RPMI8226 (cell line): ENCODE results near the gene HSP90AA1.
A peak's percentile ranks its signal among the peaks of the same experiment; 100 is the strongest.
"Not testable (repeated sequence)": the region's sequence is repeated elsewhere in the genome, so short reads cannot be mapped to it uniquely, and the experiment has no call there.

ENCODE experiments used
- DNase-seq: peaks from one replicate; pipeline ENCODE4 v3.0.0-alpha.2; 2015

HSP90AA1 gene

DNA sequence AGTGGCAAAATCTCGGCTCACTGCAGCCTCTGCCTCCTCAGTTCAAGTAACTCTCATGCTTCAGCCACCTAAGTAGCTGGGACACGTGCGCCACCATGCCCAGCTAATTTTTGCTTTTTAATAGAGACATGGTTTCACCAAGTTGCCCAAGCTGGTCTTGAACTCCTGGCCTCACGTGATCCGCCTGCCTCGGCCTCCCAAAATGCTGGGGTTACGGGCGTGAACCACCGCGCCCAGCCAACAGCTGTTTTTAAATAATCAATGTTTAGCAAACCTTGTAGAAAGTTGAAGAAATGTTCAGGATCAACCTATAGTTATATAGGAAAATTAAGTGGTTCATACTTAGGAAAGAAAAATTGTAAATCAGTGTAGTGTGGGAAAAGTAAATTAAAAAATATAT, 6.0 kb upstream of the HSP90AA1 start:
- no peak for DNase-seq

DNA sequence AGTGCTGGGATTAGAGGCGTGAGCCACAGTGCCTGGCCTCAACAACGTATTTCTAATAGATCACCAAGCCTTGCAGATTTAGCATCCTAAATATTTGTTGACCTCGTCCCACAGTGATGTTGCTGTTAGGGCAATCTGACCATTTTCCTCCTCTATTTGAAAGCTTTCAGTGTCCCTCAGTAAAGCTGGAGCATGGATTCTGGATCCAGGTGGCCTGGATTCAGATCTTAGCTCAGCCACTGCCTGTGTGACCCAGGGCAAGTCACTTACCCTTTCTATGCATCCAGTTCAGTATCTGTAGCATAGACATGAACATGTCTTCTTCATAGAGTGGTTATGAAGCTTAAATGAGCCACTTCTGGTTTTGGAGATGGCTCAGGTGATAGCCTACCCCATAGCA, 3.9 kb upstream of the HSP90AA1 start:
- DNase-seq, result no peak

DNA sequence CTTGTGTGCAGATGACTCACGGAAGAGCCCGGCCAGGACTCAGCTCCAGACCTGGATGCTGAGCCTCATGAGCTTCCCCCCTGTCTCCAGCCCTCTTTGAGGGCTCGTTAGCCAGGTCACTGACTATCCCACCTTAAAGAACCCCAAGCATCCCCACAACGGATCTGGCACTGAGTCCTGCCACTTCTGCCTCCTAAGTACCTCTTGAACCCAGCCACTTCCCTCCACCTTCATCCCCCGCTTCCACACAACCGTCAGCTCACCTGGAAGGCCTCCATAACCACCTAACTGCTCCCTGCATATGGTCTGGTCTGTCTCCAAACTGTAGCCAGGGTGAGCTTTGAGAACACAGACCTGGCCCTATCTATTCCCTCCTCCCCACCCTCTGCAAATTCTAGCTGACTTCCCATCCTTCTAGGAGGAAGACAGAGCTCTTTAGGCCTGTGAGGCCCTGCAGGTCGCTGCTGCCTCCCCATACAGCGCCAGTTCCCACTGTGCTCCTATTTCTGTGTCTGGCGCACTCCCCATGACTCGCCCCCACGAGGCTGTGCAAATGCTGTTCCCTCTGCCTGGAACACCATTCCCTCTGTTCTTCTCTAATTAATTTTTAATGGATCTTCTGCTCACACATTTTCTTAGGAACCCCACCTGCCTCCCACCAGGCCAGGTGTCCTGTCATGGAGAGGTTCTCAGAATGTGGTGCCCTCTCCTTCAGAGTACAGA, 2.9 kb upstream of the HSP90AA1 start:
- DNase-seq, result no peak

DNA sequence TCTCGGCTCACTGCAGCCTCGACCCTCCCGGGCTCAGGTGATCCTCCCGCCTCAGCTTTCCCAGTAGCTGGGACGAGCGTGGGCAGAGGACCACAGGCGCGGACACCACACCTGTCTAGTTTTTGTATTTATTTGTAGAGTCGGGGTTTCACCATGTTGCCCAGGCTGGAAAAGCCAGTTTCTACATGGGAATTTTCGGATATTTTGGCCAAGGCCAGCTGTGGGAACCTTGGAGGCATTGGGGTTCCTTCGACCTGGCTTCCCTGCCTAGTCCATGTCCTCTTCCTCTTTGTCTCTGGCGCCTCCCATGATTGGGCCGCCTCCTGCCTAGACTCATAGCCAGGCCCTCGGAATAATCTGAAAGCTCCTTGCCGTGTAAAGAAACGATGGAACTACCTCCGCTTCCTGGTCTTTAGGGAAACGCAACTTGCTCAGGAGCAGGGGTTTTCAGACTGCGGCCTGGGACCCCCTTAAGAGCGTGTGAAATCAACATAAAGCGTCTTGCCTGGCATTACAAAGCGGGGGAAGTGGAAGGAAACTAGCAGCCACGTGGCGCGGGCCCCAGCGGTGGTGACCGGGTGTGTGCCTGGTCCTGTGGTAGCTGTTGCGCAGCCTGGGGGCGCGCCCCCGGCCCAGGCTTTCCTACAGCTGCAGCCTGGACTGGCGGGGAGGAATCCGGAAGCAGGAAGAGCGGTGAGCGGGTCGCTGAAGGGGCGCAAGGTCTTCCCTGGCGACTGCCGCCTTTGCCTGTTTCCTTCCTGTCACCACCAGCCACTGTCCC, 1.4 kb upstream of the HSP90AA1 start:
- DNase-seq, result no peak

DNA sequence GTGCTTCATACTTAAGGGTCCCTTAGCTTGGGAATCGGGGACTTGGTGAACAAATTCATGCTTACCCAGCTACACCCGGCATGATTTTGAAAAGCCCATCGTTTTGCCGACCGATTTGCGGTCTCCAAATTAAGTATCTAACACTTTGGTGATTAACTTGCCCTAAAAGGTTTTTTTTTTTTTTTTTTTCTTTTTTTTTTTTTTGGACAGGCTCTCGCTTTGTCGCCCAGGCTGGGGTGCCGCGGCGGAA, 843 bp upstream of the HSP90AA1 start:
- DNase-seq, result no peak

DNA sequence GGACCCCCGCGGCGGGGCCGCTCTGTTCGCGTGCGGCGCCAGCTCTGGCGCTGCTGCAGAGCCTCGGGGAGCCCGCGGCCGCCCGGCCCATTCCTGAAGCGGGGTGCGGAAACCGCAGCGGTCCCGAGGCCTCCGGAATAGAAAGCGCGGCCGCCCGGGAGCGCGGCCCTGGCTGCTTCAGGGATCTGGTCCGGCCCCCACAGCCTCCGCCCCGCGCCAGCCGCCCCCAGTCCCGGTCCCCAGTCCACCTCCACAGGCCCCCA, 204 bp downstream of the HSP90AA1 start:
- no peak for DNase-seq

DNA sequence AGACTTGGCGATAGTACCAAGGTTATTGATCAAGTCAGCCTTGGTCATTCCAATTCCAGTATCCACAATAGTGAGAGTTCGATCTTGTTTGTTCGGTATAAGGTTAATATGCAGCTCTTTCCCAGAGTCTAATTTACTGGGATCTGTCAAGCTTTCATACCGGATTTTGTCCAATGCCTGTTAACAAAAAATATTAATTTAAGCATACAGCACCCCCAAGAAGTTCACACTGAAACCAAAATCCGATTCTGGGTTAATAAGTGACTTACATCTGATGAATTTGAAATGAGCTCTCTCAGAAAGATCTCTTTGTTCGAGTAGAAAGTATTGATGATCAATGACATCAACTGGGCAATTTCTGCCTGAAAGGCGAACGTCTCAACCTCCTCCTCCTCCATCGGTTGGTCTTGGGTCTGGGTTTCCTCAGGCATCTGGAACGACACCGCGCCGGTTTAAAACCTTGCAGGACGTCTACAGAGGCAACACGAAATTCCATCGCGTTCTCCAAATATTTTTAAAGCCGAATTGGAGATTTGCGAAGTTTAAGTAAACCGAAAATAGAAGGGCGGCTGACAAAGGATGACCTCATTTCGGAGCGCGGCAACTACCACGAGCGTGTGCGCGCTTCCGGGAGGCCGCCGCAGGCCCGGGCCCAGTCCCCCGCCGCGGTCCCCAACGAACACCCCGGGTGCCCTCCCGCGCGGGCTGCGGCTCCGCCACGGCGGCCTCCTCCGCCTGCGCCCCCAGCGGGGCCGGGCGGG, 716 bp downstream of the HSP90AA1 start:
- peak; percentile 63 for DNase-seq

DNA sequence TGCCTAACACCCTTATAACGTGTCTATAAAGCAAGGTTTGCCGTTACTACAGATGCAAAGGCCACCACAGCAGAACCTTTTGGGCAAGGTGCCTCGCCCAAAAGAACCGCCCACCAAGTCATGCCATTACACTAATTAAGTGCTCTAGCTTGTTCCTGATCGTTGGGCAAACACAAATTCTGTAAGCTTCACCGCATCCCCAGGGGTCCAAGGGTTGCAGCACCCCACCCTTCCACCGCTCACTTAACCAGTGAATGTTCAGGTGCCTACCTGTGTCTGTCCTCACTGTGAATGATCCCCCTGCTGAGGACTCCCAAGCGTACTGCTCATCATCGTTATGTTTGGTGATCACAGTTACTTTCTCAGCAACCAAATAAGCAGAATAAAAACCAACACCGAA, 1.4 kb downstream of the HSP90AA1 start:
- DNase-seq, result no peak

DNA sequence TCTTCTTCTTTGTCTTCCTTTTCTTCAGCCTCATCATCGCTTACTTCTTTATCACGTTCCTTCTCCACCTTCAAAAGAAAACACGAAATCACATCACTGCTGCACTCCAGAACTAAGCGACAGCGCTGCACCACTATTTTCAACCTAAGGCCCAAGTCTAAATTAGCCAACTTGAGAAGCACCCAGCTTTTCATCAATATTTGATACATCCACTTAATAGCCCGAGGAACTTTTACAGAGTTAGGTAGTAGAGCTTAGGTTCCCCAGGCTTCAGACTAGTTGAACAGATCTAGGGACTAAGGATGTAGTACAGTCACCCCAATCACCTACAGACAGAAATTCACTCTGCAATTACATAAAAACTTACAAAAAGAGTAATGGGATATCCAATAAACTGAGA, 1.9 kb downstream of the HSP90AA1 start:
- DNase-seq, result no peak

DNA sequence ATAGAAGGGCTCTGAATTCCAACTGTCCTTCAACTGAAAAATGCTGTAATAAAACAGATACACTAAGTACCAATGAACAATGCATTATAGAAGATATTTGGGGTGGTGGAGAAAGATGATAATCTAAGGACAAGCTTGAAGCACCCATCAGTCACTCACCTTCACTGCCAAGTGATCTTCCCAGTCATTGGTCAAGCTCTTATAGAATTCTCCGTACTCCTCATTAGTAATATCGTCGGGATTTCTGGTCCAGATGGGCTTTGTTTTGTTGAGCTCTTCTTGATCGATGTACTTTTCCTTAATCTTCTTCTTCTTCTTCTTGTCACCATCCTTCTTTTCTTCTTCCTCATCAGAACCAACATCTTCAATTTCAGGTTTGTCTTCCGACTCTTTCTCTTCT, 2.3 kb downstream of the HSP90AA1 start:
- DNase-seq, result not testable (repeated sequence)

DNA sequence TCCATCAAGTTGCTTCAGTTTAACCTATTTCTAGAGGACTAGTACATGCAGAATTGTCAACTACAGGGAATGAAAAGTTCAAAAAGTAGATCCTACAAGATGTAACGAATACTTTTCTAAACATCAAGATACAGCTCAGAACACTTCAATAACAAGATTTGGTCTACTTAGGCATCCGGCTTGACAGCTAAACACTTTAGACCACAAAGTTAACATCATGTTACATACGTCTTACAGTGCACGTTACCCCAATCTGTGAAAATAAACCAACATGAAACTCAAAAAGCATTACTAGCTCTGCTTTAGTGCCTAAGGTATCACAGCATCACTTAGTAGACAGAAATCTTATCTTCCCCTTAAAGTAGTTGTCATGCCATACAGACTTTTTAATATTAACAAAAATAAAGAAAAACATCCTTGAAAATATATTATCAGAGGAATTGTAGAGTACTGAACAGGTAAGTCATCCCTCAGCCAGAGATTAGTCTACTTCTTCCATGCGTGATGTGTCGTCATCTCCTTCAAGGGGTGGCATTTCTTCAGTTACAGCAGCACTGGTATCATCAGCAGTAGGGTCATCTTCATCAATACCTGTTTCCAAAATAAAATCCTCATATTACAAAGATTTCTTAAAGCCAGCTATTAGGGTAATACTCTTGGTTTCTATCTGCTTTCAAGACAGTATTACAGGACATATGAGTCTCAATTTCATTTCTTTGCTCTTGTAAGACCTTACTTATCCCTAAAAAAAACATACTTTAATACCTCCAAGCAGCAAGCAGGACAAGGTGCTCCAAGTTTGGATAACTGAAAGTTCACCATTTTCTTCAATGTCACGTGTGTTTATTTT, 5.4 kb downstream of the HSP90AA1 start:
- no peak for DNase-seq

DNA sequence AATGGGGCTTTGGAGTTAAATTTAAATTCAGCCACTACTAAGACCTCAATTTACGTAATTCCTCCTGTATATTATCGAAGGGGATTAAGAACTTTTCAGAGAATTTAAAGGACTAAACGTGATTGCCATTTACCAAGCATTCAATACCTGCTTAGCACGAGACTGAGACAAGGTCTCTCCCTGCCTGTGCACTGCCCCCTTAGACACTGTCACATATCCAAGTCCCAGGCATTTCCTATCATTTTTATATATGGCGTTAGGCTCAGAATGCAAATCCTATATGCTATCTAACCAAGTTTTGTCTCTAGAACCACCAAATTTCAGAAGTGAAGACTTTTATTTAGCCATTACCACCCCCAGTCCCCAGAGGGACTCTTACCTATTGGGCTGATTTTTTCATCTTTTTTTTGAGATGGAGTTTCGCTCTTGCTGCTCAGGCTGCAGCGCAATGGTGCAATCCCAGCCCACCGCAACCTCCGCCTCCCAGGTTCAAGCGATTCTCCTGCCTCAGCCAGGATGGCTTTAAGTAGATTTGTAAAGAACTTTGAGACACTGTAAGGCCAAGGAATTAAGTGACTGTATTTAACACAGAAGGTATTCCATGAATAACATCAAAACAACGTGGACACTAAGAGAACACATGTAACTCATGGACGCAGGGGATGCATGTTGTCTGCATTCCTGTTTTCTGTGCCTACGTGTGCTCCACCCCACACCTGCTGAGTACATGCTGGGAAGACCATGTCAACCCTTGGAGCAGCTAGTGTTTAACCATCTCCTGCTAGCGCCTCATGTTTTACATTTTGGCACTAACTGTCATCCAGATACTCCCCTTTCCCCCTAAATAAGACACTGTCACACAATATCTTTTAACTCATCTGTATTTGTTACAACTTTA, 6.4 kb downstream of the HSP90AA1 start:
- DNase-seq, result no peak

DNA sequence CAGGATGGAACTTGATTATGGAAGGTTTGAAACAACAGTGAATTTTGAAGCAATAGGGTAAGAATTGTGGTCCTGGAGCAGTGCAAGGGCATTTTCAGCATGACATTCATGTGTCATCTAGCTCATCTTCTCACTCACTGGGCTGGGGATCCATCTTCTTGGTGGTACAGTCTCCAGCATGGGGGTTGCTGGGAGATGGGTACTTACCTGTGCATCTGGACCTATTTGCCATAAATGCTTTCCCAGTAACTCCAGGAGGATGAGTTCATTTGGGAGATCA, 7.2 kb downstream of the HSP90AA1 start:
- no peak for DNase-seq

DNA sequence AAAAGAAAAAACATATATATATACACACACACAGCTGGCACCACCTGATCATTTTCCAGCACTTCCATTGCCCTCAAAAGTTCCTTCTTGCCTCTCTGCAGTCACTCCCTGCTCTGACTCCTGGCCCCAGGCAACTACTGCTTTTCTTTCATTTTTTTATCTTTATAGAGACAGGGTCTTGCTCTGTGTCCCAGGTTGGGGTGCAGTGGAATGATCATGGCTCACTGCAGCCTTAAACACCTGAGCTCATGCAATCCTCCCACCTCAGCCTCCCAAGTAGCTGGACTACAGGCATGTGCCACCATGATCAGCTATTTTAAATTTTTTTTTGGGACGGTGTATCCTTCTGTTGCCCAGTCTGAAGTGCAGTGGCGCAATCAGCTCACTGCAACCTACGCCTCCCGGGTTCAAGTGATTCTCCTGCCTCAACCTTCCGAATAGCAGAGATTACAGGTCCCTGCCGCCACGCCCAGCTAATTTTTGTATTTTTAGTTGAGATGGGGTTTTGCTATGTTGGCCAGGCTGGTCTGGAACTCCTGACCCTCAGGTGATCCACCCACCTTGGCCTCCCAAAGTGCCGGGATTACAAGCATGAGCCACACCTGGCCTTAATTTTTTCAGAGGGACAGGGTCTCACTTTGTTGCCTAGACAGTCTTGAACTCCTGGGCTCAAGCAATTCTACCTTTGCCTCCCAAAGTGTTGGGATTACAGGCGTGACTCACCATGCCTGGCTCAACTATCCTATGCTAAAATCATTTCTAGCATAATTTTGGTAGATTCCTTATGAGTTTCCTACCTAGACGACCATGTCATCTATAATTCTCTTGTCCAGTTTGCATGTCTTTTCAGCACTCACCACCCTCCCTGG, 7.8 kb downstream of the HSP90AA1 start:
- no peak for DNase-seq

DNA sequence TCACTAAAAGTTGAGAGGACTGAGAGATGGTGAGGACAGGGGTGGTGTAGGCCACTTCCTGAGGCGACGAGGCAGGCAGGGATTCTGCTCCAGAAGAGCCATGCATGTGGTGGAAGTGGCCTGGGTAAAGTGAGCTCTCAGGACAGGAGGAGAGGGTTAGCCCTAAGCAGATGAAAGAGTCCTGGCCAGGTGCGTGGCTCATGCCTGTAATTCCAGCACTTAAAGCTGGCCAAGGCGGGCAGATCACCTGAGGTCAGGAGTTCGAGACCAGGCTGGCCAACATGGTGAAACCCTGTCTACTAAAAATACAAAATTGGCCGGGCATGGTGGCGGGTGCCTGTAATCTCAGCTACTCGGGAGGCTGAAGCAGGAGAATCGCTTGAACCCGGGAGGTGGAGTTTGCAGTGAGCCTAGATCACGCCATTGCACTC, 8.5 kb downstream of the HSP90AA1 start:
- not testable (repeated sequence) for DNase-seq

DNA sequence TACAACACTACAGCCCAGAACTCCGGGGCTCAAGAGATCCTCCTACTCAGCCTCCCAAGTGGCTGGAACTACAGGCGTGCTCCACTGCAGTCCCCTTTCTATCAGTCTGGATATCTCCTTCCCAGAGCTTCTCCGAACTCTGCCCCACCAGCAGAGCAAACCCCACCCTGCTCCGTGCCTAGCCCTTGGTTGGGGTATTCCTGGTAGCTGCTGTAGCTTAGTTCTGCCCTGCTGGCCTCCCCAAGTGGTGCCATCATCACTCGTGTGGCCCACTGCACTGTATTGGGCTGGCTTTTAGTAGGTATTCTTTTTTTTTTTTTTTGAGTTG, 9.5 kb downstream of the HSP90AA1 start:
- no peak for DNase-seq

DNA sequence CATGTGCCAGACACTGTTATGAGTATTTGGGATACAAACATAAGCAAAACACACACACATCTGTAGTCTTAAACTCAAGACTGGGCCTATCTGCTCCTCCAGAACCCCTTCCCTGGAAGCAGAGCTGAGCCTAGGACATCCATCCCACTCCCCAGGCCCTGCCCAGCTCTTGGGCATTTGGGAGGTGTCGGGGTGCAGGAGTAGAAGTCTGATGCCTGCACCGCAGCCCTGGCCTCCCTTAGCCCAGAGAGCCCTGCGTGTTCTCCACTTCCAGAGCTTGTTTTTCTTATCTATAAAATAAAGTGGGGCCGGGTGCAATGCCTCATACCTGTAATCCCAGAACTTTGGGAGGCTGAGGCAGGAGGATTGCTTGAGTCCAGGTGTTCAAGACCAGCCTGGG, 11.7 kb downstream of the HSP90AA1 start:
- DNase-seq, result no peak

DNA sequence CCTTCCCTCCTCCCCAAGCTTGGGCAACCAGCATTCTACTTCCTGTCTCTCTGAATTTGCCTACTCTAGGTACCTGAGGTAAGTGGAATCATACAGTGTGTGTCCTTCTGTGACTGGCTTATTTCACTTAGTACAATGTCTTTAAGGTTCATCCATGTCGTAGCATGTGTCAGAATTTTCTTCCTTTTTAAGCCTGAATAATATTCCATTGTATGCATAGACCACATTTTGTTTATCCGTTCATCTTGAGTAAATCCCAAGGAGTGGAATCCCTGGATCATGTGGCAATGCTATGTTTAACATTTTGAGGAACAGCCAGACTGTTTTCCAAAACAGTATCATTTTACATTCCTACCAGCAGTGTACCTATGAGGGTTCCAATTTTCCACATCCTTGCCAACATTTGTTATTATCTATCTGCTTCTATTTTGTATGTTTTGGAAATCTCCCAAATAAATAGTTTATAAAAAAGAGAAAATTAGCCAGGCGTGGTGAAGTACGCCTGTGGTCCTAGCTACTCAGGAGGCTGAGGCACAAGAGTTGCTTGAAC, 12.4 kb downstream of the HSP90AA1 start:
- no peak for DNase-seq

DNA sequence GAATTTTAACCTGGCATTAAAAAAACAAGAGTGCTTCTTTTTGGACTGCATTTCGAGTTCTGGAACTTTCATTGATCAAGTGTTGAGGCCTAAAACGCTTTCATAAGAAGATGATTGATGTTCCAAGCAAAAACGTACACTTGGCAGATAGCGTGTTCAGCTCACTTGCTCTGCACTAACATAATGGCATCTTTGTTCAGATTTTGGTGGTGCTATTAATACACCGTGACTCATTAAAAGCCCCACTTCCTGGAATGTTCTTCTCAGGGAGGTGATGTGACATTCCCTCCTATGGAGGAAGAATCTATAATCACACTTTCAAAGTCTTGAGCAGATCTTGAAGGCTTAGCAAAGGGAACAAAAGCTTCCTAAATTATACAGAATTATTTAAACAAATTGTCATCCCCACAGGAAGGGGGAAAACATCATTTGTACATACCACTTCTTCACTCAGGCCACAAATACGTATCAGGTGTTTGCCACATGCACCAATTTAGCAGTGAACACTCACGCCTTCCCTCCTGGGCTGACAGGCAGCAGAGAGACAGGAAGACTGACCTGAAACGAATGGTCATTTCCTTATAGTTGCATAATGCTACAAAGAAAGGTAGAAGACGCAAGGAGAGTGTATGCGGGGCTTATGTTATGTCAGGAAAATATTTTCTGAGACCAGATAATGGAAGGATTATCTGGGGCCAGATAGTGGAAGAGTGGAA, 15.4 kb downstream of the HSP90AA1 start:
- DNase-seq, result no peak

DNA sequence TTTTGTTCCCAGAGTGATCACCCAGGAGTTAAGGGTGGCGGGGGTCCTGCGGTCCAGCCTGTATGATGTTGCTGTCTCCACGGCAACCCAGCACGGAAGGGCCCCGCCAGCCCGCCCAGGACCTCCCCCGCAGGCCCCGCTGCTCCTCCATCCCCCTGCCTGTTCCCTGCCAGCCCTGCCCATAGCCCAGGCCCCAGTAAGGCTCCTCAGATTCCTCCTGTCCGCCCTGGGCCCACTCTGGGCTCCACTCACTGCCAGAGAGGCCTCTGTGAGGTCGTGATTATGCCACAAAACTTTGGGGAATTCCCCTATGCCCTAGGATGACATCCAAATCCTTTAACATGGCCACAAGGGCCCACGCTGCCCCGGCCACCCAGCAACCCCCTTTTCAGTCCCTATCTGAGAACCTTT, 20.8 kb downstream of the HSP90AA1 start:
- DNase-seq, result no peak

DNA sequence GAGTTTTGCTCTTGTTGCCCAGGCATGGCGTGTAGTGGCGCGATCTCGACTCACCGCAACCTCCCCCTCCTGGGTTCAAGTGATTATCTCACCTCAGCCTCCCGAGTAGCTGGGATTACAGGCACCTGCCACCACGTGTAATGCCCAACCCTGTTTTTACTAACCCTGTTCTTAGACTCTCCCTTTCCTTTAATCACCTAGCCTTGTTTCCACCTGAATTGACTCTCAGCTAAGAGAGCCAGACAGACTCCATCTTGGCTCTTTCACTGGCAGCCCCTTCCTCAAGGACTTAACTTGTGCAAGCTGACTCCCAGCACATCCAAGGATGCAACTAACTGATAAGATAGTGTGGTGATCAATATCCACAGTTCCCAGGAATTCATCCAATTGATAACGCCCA, 22.3 kb downstream of the HSP90AA1 start:
- DNase-seq, result not testable (repeated sequence)
